GM12873 (cell line): ENCODE results near the gene TGFBR1.

ENCODE experiments used
- TF ChIP-seq, protein P1 (sequence below): IDR thresholded peaks from 2 replicates; pipeline ENCODE4 v1.5.1; 2012; ENCODE audit warnings: low read depth, mild to moderate bottlenecking, moderate library complexity, low read length, control low read depth; ENCODE audit not compliant: insufficient read depth; ENCODE audit errors: missing control alignments

The TGFBR1 gene

DNA sequence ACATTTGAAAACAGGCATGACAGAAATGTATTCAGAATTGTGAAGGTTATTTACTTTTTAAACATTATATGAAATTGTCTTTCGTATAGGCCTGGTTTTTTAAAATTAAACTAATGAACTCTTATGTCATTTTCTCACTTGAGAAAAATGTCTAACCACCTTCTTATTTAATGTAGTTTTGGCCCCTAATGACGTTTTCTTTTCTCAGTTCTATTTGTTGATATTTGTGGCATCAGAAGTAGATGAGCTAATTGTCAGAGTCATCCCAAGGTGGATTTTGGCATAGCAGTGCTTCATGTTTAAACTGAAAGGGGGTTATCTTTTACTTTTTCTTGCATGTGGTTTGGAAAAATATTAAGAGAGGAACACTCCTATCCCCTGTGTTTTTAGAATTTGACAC, 28.2 kb downstream of the TGFBR1 start:
- TF ChIP-seq, protein P1, sequence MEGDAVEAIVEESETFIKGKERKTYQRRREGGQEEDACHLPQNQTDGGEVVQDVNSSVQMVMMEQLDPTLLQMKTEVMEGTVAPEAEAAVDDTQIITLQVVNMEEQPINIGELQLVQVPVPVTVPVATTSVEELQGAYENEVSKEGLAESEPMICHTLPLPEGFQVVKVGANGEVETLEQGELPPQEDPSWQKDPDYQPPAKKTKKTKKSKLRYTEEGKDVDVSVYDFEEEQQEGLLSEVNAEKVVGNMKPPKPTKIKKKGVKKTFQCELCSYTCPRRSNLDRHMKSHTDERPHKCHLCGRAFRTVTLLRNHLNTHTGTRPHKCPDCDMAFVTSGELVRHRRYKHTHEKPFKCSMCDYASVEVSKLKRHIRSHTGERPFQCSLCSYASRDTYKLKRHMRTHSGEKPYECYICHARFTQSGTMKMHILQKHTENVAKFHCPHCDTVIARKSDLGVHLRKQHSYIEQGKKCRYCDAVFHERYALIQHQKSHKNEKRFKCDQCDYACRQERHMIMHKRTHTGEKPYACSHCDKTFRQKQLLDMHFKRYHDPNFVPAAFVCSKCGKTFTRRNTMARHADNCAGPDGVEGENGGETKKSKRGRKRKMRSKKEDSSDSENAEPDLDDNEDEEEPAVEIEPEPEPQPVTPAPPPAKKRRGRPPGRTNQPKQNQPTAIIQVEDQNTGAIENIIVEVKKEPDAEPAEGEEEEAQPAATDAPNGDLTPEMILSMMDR = no peak

- TF ChIP-seq, protein P1 = no peak
Measured at GRCh38 chr9:99134893-99135341, 30.0 kb downstream of the TGFBR1 start.

- TF ChIP-seq, protein P1 = no peak
Measured at GRCh38 chr9:99135456-99135855, 30.5 kb downstream of the TGFBR1 start.

DNA sequence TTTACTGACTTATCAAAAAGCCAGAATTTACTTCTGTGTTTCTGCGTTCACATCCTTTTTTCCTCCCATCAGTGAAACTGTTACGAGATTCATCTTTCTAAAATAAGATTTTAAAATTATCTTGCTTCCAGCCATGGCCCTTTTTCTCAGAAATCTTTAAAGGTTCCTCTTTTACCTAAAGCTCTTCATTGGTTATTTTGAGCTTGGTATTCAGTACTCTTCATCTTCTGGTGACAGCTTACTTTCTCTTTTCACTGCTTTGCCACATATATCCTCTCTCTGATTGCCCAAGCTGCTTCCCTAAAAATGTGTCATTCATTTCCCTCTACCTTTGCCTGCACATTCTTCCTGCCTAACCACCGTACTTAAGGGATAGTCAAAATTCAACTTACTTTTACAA, 32.3 kb downstream of the TGFBR1 start:
- TF ChIP-seq, protein P1 = no peak

DNA sequence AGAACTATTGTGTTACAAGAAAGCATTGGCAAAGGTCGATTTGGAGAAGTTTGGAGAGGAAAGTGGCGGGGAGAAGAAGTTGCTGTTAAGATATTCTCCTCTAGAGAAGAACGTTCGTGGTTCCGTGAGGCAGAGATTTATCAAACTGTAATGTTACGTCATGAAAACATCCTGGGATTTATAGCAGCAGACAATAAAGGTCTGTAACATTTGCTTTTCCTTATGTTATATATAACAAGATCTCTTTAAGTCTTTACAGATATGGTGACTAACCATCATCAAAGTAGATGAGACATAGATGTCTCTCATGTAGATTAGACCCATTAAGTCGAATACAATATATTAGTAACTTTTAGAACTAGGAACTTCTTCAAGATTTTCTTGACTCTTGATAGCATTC, 33.0 kb downstream of the TGFBR1 start:
- TF ChIP-seq, protein P1 = no peak

DNA sequence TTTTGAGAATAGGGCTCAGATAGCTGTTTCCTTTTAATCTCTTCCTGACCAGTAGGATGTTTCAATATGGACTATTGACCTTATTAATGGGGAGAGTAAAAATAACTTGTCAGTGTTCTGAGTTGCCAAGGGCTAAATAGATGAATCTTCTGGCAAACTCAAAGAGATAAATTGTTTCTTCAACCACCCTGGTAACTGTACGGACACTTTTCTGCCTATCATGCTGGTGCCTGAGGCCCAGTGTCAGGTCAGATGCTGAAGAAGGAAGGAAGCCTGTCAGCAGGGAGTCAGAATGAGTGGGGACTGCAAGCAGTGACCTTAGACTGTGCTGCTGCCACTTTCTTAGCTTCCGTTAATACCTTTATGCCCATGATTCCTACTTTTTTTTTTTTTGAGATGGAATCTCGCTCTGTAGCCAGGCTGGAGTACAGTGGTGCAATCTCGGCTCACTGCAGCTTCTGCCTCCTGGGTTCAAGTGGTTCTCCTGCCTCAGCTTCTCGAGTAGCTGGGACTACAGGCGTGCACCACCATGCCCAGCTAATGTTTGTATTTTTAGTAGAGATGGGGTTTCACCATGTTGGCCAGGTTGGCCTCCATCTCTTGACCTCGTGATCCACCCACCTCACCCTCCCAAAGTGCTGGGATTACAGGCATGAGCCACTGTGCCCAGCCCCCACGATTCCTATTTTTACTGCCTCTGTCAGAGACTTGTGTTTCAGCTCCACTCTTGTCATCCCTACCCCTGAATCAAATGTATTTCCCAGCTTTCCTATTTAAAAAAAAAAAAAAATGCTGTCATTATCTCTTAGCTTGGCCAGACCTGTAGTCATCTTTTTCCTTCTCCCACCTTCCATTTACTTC, 33.7 kb downstream of the TGFBR1 start:
- TF ChIP-seq, protein P1 = no peak

- TF ChIP-seq, protein P1 = no peak
Measured at GRCh38 chr9:99139868-99140267, 35.0 kb downstream of the TGFBR1 start.
